Measurements from ENCODE around the gene GAR1.
"Not testable (repeated sequence)": the region's sequence is repeated elsewhere in the genome, so short reads cannot be mapped to it uniquely, and the experiment has no call there.

Gene GAR1

GRCh38 chr4:109847896-109848442 lies 32.4 kb downstream of the GAR1 start, which contains the start of gene LRIT3:
LRIT3 (plus strand) TSS chr4:109848107; CDS start chr4:109848202, 95 bp downstream.
- DNase-seq: no peak

- DNase-seq: no peak
Measured at GRCh38 chr4:109848501-109848900, 32.9 kb downstream of the GAR1 start.

- no peak for DNase-seq
Measured at GRCh38 chr4:109850601-109851000, 35.0 kb downstream of the GAR1 start.

GRCh38 chr4:109859426-109860300 lies 44.1 kb downstream of the GAR1 start:
- not testable (repeated sequence) for DNase-seq

GRCh38 chr4:109861271-109861670 lies 45.7 kb downstream of the GAR1 start:
- DNase-seq: no peak

- no peak for DNase-seq
Measured at GRCh38 chr4:109861916-109862511, 46.5 kb downstream of the GAR1 start.

GRCh38 chr4:109864134-109864533 lies 48.6 kb downstream of the GAR1 start:
- DNase-seq: no peak

- no peak for DNase-seq
Measured at GRCh38 chr4:109870061-109870460, 54.5 kb downstream of the GAR1 start.

- DNase-seq: no peak
Measured at GRCh38 chr4:109872065-109872464, 56.5 kb downstream of the GAR1 start.

- no peak for DNase-seq
Measured at GRCh38 chr4:109872950-109873656, 57.5 kb downstream of the GAR1 start.

GRCh38 chr4:109873791-109874514 lies 58.4 kb downstream of the GAR1 start:
- DNase-seq: no peak
